Measurements from ENCODE around the gene ITPKB.

ITPKB gene

GRCh38 chr1:226665505-226666163, 73.4 kb downstream of the ITPKB start:
- no peak for TF ChIP-seq GABPA (IDR thresholded peaks at IDR 0.05; ENCODE audit: low read depth)
- TF ChIP-seq POLR2AphosphoS5 (IDR thresholded peaks at IDR 0.05; ENCODE audit: low read depth), result no peak
- TF ChIP-seq REST (IDR thresholded peaks at IDR 0.05; ENCODE audit: insufficient replicate concordance, low read depth), result no peak
- TF ChIP-seq, protein P1, sequence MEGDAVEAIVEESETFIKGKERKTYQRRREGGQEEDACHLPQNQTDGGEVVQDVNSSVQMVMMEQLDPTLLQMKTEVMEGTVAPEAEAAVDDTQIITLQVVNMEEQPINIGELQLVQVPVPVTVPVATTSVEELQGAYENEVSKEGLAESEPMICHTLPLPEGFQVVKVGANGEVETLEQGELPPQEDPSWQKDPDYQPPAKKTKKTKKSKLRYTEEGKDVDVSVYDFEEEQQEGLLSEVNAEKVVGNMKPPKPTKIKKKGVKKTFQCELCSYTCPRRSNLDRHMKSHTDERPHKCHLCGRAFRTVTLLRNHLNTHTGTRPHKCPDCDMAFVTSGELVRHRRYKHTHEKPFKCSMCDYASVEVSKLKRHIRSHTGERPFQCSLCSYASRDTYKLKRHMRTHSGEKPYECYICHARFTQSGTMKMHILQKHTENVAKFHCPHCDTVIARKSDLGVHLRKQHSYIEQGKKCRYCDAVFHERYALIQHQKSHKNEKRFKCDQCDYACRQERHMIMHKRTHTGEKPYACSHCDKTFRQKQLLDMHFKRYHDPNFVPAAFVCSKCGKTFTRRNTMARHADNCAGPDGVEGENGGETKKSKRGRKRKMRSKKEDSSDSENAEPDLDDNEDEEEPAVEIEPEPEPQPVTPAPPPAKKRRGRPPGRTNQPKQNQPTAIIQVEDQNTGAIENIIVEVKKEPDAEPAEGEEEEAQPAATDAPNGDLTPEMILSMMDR (IDR thresholded peaks at IDR 0.05; ENCODE audit: insufficient read depth, low read length), result no peak
- no peak for TF ChIP-seq SPI1 (IDR thresholded peaks at IDR 0.05; ENCODE audit: borderline replicate concordance, low read depth)
- DNase-seq (ENCODE audit: low read depth in 1 of 2, low spot score in 1 of 2), result no peak
- no peak overlapping the region for H3K27ac ChIP-seq (replicated peaks)
- H3K27me3 ChIP-seq (ENCODE audit: insufficient read depth, poor library complexity, severe bottlenecking), result no peaks in the 10 kb centered on the region
- no peak overlapping the region for H3K4me3 ChIP-seq (replicated peaks; ENCODE audit: insufficient read depth, low read length)

GRCh38 chr1:226664413-226665101, 74.5 kb downstream of the ITPKB start:
- Histone ChIP-seq H3K4me3 (replicated peaks; ENCODE audit: insufficient read depth, low read length) (no peak overlapping the region), H3K27ac (replicated peaks) (no peak overlapping the region), H3K27me3 (ENCODE audit: insufficient read depth, poor library complexity, severe bottlenecking) (no peaks in the 10 kb centered on the region)
- DNase-seq (ENCODE audit: low read depth in 1 of 2, low spot score in 1 of 2), result no peak
- TF ChIP-seq SPI1 (IDR thresholded peaks at IDR 0.05; ENCODE audit: borderline replicate concordance, low read depth) (no peak), POLR2AphosphoS5 (IDR thresholded peaks at IDR 0.05; ENCODE audit: low read depth) (no peak), REST (IDR thresholded peaks at IDR 0.05; ENCODE audit: insufficient replicate concordance, low read depth) (no peak)

DNA sequence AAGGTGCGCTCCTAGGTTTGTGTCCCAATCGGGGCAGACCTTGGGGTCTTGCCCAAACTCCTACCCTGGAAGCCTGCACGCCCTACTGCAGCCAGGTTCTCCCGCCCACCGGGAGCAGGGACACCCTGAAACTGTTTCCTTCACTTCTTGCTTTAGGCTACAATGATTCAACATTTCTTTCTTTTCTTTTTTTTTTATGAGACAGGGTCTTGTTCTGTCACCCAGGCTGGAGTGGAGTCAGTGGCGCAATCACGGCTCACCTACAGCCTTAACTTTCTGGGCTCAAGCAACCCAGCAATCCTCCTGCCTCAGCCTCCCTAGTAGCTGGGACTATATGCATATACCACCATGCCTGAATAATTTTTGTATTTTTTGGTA, 75.8 kb downstream of the ITPKB start:
- TF ChIP-seq, protein P1 (IDR thresholded peaks at IDR 0.05; ENCODE audit: insufficient read depth, low read length), result no peak
- no peak for TF ChIP-seq GABPA (IDR thresholded peaks at IDR 0.05; ENCODE audit: low read depth)
- TF ChIP-seq REST (IDR thresholded peaks at IDR 0.05; ENCODE audit: insufficient replicate concordance, low read depth), result no peak
- no peak for TF ChIP-seq SPI1 (IDR thresholded peaks at IDR 0.05; ENCODE audit: borderline replicate concordance, low read depth)
- no peak for TF ChIP-seq POLR2AphosphoS5 (IDR thresholded peaks at IDR 0.05; ENCODE audit: low read depth)
- Histone ChIP-seq H3K27ac (replicated peaks) (peak overlapping the region; percentile 13; the same call in 1 of the 2 replicates), H3K4me3 (replicated peaks; ENCODE audit: insufficient read depth, low read length) (no peak overlapping the region), H3K27me3 (ENCODE audit: insufficient read depth, poor library complexity, severe bottlenecking) (no peaks in the 10 kb centered on the region)
- no peak for DNase-seq (ENCODE audit: low read depth in 1 of 2, low spot score in 1 of 2)
